ENCODE data around the gene JDP2. TPM values are rescaled to one million over a fixed set of nuclear protein-coding genes. Genes with fewer than 3 reads are reported as not detected.

The JDP2 gene, protein sequence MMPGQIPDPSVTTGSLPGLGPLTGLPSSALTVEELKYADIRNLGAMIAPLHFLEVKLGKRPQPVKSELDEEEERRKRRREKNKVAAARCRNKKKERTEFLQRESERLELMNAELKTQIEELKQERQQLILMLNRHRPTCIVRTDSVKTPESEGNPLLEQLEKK
- 21.1 and 22.3 TPM in 2 replicates for polyA plus RNA-seq (2012; rRNA removed)
- polyA plus RNA-seq (2012; cell fraction: cytosol; rRNA removed) = 21.9 and 22.5 TPM in 2 replicates
- polyA plus RNA-seq (2012; cell fraction: nucleus; rRNA removed) = 12.9 and 14.8 TPM in 2 replicates

DNA sequence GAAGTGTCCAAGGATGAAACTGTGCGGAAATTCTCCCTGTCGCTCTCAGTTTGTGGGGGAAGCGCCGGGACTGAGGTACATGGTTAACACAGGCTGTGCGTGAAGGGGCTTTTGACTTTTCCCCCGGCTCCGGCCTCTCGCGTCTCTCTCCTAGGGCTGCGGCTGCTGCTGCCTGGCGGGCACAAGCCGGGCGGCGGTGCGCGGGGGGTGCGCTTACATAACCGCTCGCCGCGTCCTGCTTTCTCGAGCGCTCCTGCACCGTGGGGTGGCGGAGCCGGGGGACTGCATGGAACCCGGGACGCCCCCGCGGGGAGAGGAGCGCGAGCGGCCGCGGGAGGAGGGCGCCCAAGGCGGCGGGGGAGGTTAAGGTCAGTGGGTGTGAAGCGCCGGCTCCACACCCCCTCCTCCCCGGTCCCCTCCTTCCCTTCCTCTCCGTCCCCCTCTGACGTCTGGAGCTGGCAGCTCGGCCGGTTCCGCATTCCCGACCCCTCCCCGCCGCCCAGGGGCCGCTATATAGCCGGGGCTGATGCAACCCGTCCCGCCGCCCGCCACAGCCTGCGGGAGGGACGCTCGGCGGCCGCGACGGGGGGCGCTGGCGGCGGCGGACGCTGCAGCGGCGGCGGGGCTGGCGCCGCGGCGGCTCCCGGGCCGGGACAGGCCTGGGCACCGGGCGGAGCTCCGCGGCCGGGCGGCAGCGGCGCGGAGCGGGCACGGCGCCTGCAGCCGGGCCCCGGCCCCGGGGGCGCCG is at the start of gene JDP2:
JDP2 (plus strand) TSS at position 541 of the 748 bp plus-strand sequence. CDS start 9,899 bp downstream, outside the sequence.
- WGBS (ENCODE audit: low lambda C conversion rate) = 27% methylated on average over 5 of the region's 93 CpGs
- Histone ChIP-seq H3K27me3 (ENCODE audit: insufficient read depth) (no peaks in the 10 kb centered on the region), H3K27ac (ENCODE audit: low read depth in 2 of 2, low read length in 1 of 2) (peak within 1 kb of the TSS; percentile 34 to 69; a peak in 2 of 4 replicates), H3K9me2 (no peaks in the 10 kb centered on the region), H3K4me2 (peak within 1 kb of the TSS; percentile 93), H3K79me2 (ENCODE audit: insufficient read depth) (peaks cover 43% of the 10 kb centered on the region), H3K4me1 (ENCODE audit: control insufficient read depth in 1 of 2, insufficient read depth in 2 of 2, low read depth in 1 of 2, low read length in 1 of 2) (peaks cover 7 to 37% of the 10 kb centered on the region in 2 experiments; a peak in 2 of 4 replicates), H2AFZ (ENCODE audit: low read depth) (peak within 1 kb of the TSS; percentile 94), H3K36me3 (replicated peaks in 1 of 2; ENCODE audit: control insufficient read depth in 1 of 2, insufficient read depth in 2 of 2, low read length in 1 of 2) (peaks cover 0 to 2% of the 10 kb centered on the region in 2 experiments), H4K20me1 (ENCODE audit: insufficient read depth) (peaks cover 41% of the 10 kb centered on the region), H3K4me3 (ENCODE audit: low read depth in 2 of 2, low read length in 1 of 2) (peak within 1 kb of the TSS; percentile 68 to 80), H3K9ac (peak within 1 kb of the TSS; percentile 72), H3K9me3 (no peaks in the 10 kb centered on the region), H3F3A (replicated peaks; ENCODE audit: insufficient read depth) (no peaks in the 10 kb centered on the region)
- peak; percentile 93 for DNase-seq
- TF ChIP-seq POLR2AphosphoS5 (IDR thresholded peaks at IDR 0.05; ENCODE audit: low read depth, low read length) (0 out of 2 replicates have a peak, but pooled peaks have one; percentile 18), ELF1 (IDR thresholded peaks at IDR 0.05) (peak; percentile 95), NFIC (IDR thresholded peaks at IDR 0.05; ENCODE audit: borderline replicate concordance) (peak; percentile 61), MEF2A (IDR thresholded peaks at IDR 0.05; ENCODE audit: borderline replicate concordance, low read depth) (no peak)
- TF ChIP-seq, protein P1, sequence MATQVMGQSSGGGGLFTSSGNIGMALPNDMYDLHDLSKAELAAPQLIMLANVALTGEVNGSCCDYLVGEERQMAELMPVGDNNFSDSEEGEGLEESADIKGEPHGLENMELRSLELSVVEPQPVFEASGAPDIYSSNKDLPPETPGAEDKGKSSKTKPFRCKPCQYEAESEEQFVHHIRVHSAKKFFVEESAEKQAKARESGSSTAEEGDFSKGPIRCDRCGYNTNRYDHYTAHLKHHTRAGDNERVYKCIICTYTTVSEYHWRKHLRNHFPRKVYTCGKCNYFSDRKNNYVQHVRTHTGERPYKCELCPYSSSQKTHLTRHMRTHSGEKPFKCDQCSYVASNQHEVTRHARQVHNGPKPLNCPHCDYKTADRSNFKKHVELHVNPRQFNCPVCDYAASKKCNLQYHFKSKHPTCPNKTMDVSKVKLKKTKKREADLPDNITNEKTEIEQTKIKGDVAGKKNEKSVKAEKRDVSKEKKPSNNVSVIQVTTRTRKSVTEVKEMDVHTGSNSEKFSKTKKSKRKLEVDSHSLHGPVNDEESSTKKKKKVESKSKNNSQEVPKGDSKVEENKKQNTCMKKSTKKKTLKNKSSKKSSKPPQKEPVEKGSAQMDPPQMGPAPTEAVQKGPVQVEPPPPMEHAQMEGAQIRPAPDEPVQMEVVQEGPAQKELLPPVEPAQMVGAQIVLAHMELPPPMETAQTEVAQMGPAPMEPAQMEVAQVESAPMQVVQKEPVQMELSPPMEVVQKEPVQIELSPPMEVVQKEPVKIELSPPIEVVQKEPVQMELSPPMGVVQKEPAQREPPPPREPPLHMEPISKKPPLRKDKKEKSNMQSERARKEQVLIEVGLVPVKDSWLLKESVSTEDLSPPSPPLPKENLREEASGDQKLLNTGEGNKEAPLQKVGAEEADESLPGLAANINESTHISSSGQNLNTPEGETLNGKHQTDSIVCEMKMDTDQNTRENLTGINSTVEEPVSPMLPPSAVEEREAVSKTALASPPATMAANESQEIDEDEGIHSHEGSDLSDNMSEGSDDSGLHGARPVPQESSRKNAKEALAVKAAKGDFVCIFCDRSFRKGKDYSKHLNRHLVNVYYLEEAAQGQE (IDR thresholded peaks at IDR 0.05; ENCODE audit: low read depth, low read length) = no peak
- ChIA-PET CTCF (interaction anchor here (0.8 to 3.1 kb wide), 8 partner anchors 10 to 134 kb away, joined by 3 to 11 read pairs (median 4); no protein-coding TSS in a partner anchor), POLR2A (interaction anchor here (1.0 kb wide), 1 partner anchor 120 kb away, joined by 4 read pairs; no protein-coding TSS in a partner anchor)

DNA sequence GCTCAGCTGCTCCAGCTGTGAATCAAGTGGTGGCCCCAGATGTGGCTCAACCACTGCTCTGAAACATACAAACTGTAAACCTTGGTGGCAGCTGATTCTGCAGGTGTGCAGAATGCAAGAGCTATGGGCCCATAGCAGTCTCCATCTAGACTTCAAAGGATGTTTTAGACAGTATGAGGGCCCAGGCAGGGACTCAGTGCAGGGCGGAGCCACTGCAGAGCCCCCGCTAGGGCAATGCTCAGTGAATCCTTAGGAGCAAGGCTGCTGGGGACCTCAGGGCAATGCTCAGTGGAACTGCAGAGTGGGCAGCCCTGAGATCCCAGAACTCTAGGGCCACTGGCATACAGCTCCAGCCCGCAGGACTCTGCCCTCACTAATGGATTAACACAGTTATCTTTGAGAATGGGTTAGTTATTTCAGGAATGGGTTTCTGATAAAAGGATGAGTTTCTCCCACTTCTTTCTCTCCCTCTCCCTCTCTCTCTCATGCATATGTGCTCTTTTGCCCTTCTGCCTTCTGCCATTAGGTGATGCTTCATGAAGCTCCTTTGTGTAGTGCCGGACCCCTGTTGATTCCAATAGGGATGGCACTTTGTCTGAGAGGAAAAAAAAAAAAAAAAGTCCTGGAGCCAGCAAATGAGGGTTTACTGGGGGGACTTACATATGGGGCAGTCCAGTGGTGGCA is 48.4 kb upstream of the JDP2 start:
- Histone ChIP-seq H3K4me3 (ENCODE audit: low read depth in 2 of 2, low read length in 1 of 2) (no peak overlapping the region), H3K79me2 (ENCODE audit: insufficient read depth) (no peaks in the 10 kb centered on the region), H3K9me3 (0 out of 2 replicates have a peak, but pooled peaks cover 3% of the 10 kb centered on the region), H3F3A (replicated peaks; ENCODE audit: insufficient read depth) (no peaks in the 10 kb centered on the region), H3K27me3 (ENCODE audit: insufficient read depth) (peaks cover 6% of the 10 kb centered on the region; the same call in 1 of the 2 replicates), H3K9me2 (no peaks in the 10 kb centered on the region), H3K4me2 (no peak overlapping the region), H3K36me3 (replicated peaks in 1 of 2; ENCODE audit: control insufficient read depth in 1 of 2, insufficient read depth in 2 of 2, low read length in 1 of 2) (no peaks in the 10 kb centered on the region), H3K4me1 (ENCODE audit: control insufficient read depth in 1 of 2, insufficient read depth in 2 of 2, low read depth in 1 of 2, low read length in 1 of 2) (no peaks in the 10 kb centered on the region), H3K27ac (ENCODE audit: low read depth in 2 of 2, low read length in 1 of 2) (no peak overlapping the region), H4K20me1 (ENCODE audit: insufficient read depth) (no peaks in the 10 kb centered on the region), H3K9ac (no peak overlapping the region), H2AFZ (ENCODE audit: low read depth) (no peak overlapping the region)
- 69% methylated on average over 4 of the region's 4 CpGs for WGBS (ENCODE audit: low lambda C conversion rate)
- ChIA-PET POLR2A (no interaction called here), CTCF (interaction anchor here (0.8 to 2.0 kb wide), 3 partner anchors 10 to 109 kb away, joined by 3 to 6 read pairs (median 3); no protein-coding TSS in a partner anchor)
- TF ChIP-seq YY1 (IDR thresholded peaks at IDR 0.05; ENCODE audit: low read depth) (no peak), SIN3A (IDR thresholded peaks at IDR 0.05; ENCODE audit: borderline replicate concordance, low read depth, low read length) (no peak), FOXJ3 (CRISPR knock-in tag; IDR thresholded peaks at IDR 0.05) (no peak), POLR2AphosphoS5 (IDR thresholded peaks at IDR 0.05; ENCODE audit: low read depth, low read length) (no peak), GATA2 (CRISPR knock-in tag; IDR thresholded peaks at IDR 0.05) (no peak), TCF12 (IDR thresholded peaks at IDR 0.05) (no peak), GABPA (IDR thresholded peaks at IDR 0.05; ENCODE audit: low read depth) (no peak), RXRA (IDR thresholded peaks at IDR 0.05; ENCODE audit: borderline replicate concordance, low read depth) (no peak)
- TF ChIP-seq, protein P2, sequence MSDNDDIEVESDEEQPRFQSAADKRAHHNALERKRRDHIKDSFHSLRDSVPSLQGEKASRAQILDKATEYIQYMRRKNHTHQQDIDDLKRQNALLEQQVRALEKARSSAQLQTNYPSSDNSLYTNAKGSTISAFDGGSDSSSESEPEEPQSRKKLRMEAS (IDR thresholded peaks at IDR 0.05; ENCODE audit: low read depth) = no peak
- TF ChIP-seq, protein P3, sequence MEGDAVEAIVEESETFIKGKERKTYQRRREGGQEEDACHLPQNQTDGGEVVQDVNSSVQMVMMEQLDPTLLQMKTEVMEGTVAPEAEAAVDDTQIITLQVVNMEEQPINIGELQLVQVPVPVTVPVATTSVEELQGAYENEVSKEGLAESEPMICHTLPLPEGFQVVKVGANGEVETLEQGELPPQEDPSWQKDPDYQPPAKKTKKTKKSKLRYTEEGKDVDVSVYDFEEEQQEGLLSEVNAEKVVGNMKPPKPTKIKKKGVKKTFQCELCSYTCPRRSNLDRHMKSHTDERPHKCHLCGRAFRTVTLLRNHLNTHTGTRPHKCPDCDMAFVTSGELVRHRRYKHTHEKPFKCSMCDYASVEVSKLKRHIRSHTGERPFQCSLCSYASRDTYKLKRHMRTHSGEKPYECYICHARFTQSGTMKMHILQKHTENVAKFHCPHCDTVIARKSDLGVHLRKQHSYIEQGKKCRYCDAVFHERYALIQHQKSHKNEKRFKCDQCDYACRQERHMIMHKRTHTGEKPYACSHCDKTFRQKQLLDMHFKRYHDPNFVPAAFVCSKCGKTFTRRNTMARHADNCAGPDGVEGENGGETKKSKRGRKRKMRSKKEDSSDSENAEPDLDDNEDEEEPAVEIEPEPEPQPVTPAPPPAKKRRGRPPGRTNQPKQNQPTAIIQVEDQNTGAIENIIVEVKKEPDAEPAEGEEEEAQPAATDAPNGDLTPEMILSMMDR (IDR thresholded peaks at IDR 0.05) = no peak
- TF ChIP-seq, protein P4, sequence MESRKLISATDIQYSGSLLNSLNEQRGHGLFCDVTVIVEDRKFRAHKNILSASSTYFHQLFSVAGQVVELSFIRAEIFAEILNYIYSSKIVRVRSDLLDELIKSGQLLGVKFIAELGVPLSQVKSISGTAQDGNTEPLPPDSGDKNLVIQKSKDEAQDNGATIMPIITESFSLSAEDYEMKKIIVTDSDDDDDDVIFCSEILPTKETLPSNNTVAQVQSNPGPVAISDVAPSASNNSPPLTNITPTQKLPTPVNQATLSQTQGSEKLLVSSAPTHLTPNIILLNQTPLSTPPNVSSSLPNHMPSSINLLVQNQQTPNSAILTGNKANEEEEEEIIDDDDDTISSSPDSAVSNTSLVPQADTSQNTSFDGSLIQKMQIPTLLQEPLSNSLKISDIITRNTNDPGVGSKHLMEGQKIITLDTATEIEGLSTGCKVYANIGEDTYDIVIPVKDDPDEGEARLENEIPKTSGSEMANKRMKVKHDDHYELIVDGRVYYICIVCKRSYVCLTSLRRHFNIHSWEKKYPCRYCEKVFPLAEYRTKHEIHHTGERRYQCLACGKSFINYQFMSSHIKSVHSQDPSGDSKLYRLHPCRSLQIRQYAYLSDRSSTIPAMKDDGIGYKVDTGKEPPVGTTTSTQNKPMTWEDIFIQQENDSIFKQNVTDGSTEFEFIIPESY (IDR thresholded peaks at IDR 0.05; ENCODE audit: borderline replicate concordance, low read depth) = no peak
- DNase-seq = no peak

All from SK-N-SH (cell line).